H1 (cell line): Measurements from ENCODE around the gene NPHS2. TPM values are rescaled to one million over a fixed set of nuclear protein-coding genes. Genes with fewer than 3 reads are reported as not detected.

ENCODE experiments used
- CHD7 ChIP-seq: fragments of 300-600 bp; sonication (generic); IDR thresholded peaks from 2 replicates; pipeline ENCODE4 v1.7.1; 2012; ENCODE audit warnings: low read length, moderate library complexity, mild to moderate bottlenecking, inconsistent platforms; ENCODE audit not compliant: insufficient replicate concordance
- EZH2 ChIP-seq: fragments of 200-600 bp; sonication (generic); IDR thresholded peaks from 2 replicates; pipeline ENCODE4 v1.7.1; 2012; ENCODE audit warnings: low read depth, mild to moderate bottlenecking, moderate library complexity, low read length, inconsistent platforms; ENCODE audit not compliant: severe bottlenecking
- NRF1 ChIP-seq: IDR thresholded peaks from 2 replicates; pipeline ENCODE4 v1.6.1; 2011; ENCODE audit warnings: mild to moderate bottlenecking, low read depth, low read length, improper control_type of control experiment
- SUZ12 ChIP-seq: fragments of 200-600 bp; sonication (generic); IDR thresholded peaks from 2 replicates; pipeline ENCODE4 v1.6.1; 2012; ENCODE audit warnings: mild to moderate bottlenecking, inconsistent platforms, low read length, moderate library complexity, mixed read lengths
- polyA plus RNA-seq, 7 experiments: library from polyadenylated mRNA; depleted of rRNA in 3 of 7; stranded (reverse) in 5 of 7; unstranded in 2 of 7; fragments of >200 nt in 5 of 7; fragments of 200-250 nt in 2 of 7; gene quantifications; 1 replicate in 5 of 7; 2 replicates in 1 of 7; 4 replicates in 1 of 7; pipeline versions ENCODE4 v1.2.1 to v1.2.3, GENCODE V29; 2011 to 2013; ENCODE audit warnings: missing spikeins in 2 of 7, mixed read lengths in 2 of 7
- total RNA-seq: library from RNA; stranded (reverse); fragmentation: NEBNext Ultra II Directional; extraction: Animal tissue kit (Norgen Biotek cat#: 25700); gene quantifications from 2 replicates; pipeline ENCODE4 v1.2.1, GENCODE V29; 2021

The NPHS2 gene
- total and polyA plus RNA-seq, 2 of the 8 experiments (the other 6 are each of a cell fraction or from before 2014, with no cell fraction given), result not detected

GRCh38 chr1:179541774-179542173, 34.0 kb downstream of the NPHS2 start (continued):
- no peak for TF ChIP-seq EZH2
- no peak for TF ChIP-seq NRF1
- no peak for TF ChIP-seq SUZ12
- no peak for TF ChIP-seq CHD7
